ENCODE results near the gene FCAMR.
A peak's percentile ranks its signal among the peaks of the same experiment; 100 is the strongest.
"Not testable (repeated sequence)": the region's sequence is repeated elsewhere in the genome, so short reads cannot be mapped to it uniquely, and the experiment has no call there.

The FCAMR gene

DNA sequence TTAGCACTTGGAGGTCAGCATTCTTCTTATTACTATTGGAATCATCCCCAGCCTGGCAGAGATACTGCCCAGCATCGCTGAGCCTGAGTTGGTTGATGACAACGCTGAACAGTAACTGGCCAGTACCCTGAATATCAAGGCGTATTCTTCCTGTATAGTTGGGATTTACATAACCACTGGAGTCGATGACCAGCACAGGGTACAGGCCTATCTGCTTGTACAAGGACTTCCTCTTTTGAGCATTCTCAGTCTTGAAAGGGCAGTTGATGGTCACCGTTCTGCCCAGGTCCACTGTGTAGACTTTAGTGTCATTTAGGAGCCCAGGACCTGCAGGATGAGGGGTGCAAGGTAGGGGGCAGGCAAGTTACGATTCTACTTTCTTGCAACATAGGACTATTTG lies 32.8 kb downstream of the FCAMR start:
- no peak for DNase-seq

DNA sequence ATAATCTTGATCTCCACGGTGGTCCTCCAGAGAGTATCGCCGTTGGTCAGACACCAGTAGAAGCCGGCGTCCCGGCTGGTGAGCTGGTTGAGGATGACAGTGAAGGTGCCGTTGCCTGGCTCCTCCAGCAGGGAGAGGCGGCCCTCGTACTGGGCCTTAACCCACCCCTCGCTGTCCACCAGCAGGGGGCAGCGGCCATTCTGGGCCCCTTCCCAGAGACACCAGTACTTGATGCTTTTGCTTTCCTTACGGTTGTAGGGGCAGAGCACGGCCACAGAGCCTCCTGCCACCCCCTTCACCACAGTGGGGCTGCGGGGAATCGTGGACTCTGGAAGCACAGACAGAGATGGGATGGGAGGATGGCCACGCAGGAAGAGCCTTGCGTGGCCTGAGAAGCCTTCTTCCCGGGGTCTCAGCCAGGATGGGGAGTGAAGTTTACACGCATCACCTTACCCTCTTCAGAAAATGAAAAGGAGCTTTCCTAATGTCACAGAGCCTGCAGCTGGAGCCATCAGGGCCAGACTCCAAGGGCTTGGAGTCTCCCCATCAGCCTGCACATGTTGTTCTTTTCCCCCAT lies 34.7 kb downstream of the FCAMR start:
- DNase-seq, result peak in 6 of 56 donors; percentile 4 to 38 (median 10)

DNA sequence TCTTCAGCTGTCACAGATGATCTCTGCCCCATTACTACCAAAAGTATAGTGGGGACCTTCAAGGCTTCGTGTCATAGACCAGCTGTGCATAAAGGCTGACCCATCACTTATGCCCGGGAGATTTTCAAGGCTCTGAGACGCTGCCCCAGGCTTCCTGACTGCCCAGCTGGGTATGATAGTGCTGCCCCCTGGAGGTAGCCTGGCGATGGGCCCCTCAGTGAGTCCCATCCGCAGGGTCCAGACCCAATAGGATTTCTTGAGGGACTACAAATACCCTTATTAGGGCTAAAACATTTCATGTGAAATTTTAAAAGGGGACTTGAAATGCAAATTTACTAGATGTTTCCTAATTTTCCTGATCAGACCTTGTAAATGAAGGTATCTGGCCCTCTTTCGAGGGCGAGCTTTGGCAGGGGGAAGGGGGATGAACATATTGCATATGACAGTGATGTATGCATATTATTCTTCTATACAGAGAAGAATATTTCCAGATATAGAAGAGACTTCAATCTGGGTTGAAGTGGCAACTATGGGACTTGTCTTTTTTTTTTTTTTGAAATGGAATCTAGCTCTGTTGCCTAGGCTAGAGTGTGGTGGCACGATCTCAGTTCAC lies 36.8 kb downstream of the FCAMR start:
- peak in 3 of 56 donors; percentile 7 to 28 (median 10) for DNase-seq

DNA sequence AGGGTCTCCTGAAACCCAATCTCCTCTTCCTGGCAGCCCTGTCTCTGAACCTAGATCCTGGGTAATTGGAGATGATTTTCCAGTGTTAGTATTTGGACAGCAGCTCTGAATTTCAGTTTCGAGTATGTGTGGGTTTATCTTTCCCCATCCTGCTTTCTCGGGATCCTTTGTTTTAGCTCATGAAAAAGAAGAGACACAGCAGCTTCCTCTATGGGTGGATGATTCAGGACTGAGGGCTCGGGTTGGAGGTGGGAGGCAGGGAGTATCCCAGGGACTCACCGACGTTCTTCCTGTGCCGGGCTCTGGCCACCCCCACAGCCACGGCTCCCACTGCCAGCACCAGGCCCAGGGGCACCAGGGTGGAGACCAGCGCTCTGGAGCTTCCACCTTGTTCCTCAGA lies 38.1 kb downstream of the FCAMR start:
- DNase-seq, result no peak

DNA sequence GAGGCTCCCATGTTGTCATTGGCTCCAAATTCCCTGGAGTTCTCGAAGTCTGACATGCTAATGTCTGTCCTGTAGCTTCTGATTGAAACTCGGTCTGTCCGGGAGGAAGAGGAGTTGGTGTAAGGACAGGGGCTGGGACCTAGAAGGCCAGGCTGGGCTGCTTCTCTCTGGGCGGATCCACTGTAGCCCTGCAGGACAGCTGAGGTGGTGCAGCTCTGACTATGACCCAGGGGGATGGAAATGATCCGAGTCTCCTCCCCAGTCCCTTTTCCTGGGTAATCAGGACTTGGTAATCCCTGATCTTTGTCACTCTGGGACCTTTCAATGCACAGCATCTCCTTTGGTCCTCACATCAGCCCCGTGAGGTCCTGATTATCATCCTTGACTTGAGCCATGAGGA lies 38.6 kb downstream of the FCAMR start:
- no peak for DNase-seq

DNA sequence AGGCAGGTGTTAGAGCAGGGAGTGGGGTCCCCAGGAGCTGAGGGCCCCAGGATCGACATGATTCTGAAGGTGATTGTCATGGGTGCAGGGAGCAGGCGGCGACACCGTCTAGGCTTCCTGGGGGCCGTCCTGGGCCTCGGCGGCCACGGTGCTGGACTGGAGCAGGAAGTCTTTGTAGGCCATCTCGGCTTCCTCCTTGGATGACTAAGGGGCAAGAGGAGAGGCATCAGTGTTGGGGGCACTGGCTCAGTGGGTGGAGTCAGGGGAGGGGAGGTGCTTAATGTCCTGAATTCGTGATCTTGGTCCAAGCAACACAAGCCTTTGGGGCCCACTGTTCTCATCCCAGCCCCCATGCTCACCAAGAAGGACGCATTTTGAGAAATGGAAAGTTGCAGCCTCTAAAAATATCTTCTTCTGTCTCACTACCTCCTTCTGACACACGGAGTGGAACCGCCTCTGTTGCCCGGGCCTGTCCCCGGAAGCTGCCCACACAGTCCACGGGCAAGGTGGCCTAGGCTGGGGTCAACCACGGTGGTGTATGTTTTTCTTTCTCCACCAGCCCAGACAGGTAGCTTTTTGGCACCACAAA lies 40.0 kb downstream of the FCAMR start:
- peak in 3 of 56 donors; percentile 3 to 30 (median 10) for DNase-seq

DNA sequence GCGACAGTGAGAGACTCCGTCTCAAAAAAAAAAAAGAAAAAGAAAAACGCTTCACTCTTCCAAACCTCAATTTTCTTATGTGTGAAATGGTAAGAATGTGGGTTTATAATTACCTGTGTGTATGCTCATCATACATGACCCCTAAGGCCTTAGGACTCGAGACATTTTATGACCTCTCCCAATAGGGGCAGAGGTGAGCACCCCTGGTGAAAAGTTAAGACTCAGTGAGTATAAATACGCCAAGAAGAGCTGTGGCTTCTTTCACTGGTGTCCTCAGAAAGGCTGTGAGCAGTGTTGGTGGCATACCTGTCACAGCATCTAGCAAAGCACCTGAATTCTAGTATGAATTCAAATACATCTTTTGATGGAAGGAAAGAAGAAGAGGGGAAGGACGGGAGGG lies 40.7 kb downstream of the FCAMR start:
- DNase-seq, result no peak

DNA sequence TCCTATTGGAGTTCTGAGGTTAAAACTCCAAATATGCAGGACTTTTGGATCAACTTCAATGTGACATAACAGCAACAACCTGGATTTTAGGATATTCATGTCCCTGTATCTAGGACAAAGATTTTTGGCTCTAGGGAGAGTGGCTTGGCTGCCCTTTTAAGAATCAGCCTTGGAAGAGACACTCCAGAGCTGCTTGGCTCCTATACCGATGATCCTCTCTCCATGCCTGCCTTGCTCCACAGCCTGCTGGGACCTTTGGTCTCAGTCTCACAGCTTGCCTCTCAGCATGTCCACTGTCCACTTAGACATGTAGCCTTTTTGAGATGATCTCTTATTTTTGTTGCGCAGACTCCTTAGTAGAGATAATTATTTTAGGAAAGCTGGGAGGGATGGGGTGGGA lies 44.0 kb downstream of the FCAMR start:
- no peak for DNase-seq

DNA sequence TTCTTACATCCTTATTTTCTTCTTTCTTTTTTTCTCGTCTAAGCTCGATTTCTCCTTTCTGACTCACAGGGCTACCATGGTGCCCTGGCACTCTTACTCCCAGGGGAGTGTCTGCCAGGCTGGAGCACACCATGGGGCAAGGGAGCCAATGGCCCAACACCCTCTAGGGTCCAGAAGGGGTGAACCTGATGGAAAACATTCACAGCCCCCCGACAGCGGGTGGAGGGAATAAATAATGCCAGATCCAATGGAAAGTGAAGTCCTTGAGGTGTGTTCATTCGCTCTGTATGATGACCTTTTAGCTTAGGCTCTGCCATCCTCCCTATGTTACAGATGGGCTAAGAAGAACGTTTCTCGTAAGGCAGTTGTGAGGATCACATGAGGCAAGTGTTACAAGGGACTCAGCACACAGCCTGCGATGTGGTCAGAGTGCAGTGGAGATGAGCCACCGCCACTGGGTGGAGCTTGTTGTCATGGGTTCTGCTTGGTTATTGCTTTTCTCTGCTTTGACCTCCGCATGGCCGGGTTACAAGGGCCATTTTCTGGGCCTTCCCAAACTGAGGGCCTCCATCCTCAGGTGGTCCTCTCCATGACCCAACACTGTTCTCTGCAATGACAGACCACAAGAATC lies 45.0 kb downstream of the FCAMR start:
- DNase-seq, result peak in 3 of 56 donors; percentile 5 to 29 (median 13)

DNA sequence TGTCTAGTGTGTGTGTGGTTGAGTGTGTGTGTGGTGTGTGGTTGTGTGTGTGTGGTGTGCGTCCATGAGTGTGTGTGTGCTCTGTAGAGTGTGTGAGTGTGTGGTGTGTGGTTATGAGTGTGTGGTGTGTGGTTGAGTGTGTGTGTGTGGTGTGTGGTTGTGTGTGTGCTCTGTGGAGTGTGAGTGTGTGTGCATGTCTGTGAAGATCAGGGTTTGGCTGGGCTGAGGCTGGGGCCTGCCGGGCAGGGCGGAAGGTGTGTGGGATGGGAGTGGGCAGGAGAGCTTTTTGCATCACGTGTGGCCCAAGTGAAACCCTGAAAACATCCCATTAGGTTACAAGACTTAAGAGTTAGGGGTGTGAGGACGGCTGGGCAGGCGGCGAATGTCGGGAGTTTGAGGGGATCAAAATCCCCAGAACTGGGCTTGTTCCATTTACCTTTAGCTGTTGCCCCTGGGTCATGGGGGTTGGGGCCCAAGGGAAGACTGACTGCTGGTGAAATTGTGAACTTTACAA lies 45.6 kb downstream of the FCAMR start:
- DNase-seq, result no peak

DNA sequence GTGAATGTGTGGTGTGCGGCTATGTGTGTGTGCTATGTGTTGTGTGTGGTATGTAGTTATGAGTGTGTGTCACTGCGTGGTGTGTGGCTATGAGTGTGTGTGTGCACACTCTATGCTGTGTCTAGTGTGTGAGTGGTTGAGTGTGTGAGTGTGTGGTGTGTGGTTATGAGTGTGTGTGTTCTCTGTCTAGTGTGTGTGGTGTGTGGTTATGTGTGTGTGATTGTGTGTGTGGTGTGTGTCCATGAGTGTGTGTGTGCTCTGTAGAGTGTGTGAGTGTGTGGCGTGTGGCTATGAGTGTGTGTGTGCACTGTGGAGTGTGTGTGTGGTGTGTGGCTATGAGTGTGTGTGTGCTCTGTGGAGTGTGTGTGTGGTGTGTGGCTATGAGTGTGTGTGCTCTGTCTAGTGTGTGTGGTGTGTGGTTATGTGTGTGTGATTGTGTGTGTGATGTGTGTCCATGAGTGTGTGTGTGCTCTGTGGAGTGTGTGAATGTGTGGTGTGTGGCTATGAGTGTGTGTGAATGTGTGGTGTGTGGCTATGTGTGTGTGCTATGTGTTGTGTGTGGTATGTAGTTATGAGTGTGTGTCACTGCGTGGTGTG lies 46.2 kb downstream of the FCAMR start:
- DNase-seq, result not testable (repeated sequence)

DNA sequence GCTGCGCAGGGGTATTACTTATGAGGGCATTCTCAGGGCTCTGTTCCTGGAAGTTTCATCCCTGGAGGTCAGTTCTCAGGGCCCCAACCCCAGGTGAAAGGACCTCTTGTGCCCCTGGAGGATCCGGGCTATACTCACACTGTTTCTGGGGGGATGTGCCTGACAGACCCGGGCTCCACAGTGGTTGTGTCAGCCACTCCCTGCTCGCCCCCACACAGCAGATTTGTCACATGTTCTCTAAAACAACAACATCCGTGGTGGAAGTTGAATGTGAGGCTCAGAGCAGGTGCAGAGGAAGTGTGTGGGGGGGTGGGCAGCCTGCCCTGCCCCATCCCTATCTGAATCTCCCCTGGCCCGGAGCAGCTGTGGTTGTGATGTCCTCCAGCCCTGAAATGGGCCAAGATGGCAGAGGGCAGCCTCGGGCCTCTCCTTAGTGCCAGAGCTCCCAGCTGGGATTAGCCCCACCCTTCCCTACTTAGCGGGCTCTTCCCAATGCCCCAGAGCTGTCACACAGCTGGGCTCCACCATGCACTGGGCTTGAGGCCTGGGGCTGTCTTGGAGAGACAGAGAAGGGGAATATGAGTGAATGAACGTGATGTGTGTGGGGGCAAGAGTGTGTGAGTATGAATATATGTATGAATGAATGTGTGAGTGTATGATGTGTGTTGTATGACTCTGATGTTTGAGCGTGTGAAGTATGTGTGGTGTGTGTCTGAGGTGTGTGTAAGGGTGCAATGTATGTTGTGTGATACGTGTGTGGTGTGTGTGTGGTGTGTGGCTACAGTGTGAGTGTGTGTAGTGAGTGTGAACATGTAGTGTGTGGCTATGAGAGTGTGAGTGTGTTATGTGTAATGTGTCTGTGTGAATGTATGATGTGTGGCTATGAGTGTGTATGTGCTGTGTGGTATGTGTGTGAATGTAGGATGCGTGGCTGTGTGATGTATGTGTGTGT lies 47.0 kb downstream of the FCAMR start:
- DNase-seq, result no peak

DNA sequence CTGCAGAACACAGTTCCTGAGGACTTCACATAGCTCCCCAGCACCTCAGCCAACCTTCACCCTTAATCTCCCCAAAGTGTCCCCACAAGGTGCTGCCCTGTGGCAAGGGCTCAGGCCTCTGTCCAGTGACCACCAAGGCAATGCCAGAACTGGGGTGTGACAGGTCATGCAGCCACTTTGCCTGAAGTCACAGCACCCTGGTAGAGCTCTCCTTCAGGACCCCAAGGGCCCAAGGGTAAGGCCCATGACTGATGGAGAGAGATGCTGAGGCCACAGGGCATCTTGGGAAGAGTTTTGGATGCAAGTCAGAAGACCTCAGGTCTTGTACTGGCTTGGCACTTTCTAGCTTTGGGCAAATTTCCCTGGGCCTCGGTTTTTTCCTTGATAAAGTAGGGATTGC lies 47.7 kb downstream of the FCAMR start:
- no peak for DNase-seq

DNA sequence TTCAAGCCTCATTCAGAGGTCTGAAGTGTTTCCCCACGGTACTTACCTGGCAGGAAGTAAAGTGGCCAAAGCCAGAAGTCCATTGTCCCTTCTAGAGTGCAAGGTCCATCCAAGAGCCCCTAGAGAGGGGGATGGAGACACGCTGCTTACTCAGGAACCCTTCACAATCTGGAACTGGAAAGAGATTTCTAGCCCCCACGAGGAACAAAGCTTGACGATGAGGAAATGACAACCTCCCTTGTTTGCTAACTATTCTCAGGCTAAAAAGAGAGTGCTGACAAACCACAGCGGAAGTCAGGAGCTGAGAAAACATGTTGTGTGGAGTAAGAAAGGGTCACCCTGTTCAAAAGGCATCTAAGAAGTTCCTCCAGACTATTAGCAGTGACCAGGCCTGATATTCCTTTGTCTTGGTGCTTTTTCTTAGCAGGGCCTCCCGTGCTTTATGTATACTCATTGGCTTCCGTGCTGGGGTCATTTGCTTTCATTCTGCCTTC lies 48.4 kb downstream of the FCAMR start, which contains the start of gene FCMR:
FCMR (minus strand) TSS at position 170 of the 494 bp plus-strand sequence; CDS start at position 83, 87 bp downstream.
- peak in 11 of 56 donors; percentile 3 to 35 (median 15) for DNase-seq

DNA sequence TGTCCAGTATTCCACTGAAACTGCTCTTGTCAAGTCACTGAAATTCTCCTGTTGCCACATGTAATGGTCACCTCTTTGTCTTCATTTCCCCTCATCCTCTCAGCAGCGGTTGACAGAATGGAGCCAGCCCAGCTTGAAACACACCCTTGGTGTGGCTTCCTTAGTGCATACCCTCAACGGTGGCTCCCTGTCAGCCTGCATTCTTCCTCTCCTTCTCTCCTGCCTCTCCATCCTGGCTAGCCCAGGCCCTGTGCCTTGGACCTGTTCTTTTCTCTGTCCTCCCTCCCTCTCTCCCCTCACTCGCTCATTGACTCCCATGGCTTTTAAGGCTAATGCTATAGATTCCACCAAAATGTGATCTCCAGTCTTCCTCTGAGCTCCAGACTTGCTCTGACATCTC lies 52.2 kb downstream of the FCAMR start:
- DNase-seq, result no peak

DNA sequence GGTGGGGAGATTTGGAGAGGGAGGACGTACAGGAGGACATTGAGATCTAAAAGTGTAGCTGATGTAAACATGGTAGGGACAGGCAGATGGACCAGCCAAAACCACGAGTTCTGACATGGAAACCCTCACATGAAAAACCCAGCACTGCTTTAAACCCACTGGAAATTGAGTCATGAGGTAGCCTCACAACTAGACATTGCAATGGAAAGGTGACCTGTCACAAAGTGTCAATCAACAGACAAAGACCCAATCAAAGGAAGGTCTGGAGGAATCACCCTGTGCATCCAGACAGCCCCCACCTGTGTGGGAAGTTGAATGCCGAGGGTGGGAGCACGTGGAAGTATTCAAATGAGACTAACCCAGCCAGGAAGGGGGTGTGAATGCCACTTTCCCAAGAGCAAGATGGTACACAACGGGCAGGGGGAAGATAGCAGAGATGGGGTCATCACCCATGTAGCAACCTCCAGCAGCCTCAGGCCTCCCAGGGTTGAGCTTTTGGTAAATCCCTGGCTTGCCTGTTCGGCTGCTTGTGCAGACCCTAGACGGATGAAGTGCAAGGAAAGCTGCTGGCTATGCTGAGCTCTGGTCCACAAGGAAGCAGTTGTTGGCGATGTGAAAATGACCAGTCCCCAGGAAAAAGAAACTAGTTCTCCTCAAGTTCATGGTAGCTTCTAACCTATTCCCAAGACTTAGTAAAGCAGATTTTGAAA lies 54.1 kb downstream of the FCAMR start:
- no peak for DNase-seq

DNA sequence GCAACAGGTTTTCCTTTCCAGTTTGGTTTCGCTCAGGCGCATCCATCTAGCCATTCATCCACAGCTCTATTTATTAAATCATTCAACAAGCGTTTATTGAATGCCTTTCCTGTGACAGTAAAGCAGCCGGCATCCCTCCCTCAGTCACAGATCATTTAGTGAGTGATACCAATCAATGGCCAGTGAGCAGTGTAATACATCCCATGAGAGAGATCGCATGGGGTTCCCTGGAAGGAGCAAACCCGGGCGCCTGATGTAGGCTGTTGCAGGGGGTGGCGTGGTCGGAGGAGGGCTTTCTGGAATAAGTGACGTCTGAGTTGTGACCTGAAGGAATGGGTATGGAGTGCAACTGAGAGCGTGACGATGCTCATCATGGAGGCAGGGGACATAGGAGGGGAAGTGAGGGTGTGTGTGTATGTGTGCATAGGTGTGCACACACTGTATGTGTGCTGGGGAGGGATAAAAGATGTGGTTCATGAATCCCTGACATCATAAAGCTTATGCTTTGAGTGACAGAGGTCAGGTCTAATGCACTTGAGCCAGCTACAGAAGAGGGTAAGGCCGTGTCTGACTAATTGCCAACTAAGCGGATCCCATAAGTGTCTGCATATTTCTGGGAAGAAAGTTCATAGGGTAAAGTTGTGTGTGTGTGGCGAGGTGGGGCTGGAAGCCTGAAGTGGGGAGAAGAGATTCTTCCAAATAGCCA lies 55.1 kb downstream of the FCAMR start:
- no peak for DNase-seq

DNA sequence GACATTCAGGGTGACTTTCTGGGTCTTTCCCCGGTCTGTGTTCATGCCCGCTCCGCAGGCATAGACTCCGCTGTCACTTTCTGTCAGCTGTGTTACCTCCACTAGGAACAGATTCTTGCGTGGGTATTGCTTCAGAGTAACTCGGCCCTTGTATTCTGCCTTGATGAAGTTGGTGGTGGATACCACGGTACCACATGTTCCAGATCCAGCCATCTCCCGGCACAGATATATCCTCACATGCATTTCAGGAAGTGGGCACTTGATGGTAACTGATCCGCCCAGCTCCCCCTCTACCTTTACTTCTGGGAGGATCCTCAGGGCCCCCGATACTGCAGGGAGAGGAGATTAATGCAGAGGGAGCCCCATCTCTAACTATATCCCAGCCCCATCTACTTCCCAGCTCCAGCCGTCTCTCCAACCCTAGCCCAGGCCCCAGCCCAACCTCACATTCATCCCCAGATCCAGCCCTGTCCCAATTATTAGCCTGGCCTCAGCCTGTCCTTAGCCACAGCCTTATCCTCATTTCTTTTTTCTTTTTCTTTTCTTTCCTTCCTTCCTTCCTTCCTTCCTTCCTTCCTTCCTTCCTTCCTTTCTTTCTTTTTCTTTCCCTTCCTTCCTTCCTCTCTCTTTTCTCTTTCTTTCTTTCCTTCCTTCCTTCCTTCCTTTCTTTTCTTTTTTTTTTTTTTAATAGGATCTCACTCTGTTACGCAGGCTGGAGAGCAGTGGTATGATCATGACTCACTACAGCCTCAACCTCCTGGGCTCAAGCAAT lies 56.3 kb downstream of the FCAMR start:
- no peak for DNase-seq

Data from nucleus accumbens (tissue), 56 donors.